Spleen (tissue), 11 donors: ENCODE data around the gene SIGLEC11. TPM values are rescaled to one million over a fixed set of nuclear protein-coding genes. Genes with fewer than 3 reads are reported as not detected.

Experiments
- DNase-seq: peaks from one replicate; pipeline ENCODE4 v3.0.0-alpha.2; 2020
- H3K27ac ChIP-seq, 8 donors: fragments of 200-600 bp; sonication (generic) in 7 of 8; 1 replicate in 4 of 8; 2 replicates in 4 of 8; pipeline versions ENCODE4 v1.5.0 to v1.8.0; 2016 to 2021; ENCODE audit warnings: inconsistent platforms in 4 of 8, mild to moderate bottlenecking in 4 of 8, moderate library complexity in 1 of 8
- H3K27me3 ChIP-seq, 7 donors: fragments of 200-600 bp; sonication (generic) in 6 of 7; replicated peaks in 1 of 7; 1 replicate in 4 of 7; 2 replicates in 3 of 7; pipeline versions ENCODE4 v1.5.0 to v1.8.0; 2016 to 2021; ENCODE audit warnings: inconsistent platforms in 3 of 7, mild to moderate bottlenecking in 1 of 7
- H3K36me3 ChIP-seq, 6 donors: fragments of 200-600 bp; sonication (generic) in 5 of 6; 1 replicate in 4 of 6; 2 replicates in 2 of 6; pipeline versions ENCODE4 v1.5.0 to v1.8.0; 2016 to 2021; ENCODE audit warnings: inconsistent platforms in 2 of 6
- H3K4me1 ChIP-seq, 6 donors: fragments of 200-600 bp; sonication (generic) in 5 of 6; 1 replicate in 3 of 6; 2 replicates in 3 of 6; pipeline versions ENCODE4 v1.5.0 to v1.8.0; 2016 to 2021; ENCODE audit warnings: inconsistent platforms in 3 of 6
- H3K4me3 ChIP-seq, 8 donors: fragments of 200-600 bp; sonication (generic) in 7 of 8; 1 replicate in 4 of 8; 2 replicates in 4 of 8; pipeline versions ENCODE4 v1.5.0 to v1.8.0; 2016 to 2021; ENCODE audit warnings: inconsistent platforms in 4 of 8, mild to moderate bottlenecking in 4 of 8, moderate library complexity in 2 of 8
- H3K9me3 ChIP-seq, 8 donors: fragments of 200-600 bp; sonication (generic) in 7 of 8; 1 replicate in 4 of 8; 2 replicates in 4 of 8; pipeline versions ENCODE4 v1.5.0 to v1.8.0; 2016 to 2021; ENCODE audit warnings: inconsistent platforms in 4 of 8
- POLR2A ChIP-seq, 3 donors: fragments of 450-650 bp; IDR thresholded peaks; one replicate each; pipeline ENCODE4 v1.5.1; 2017; ENCODE audit warnings: antibody characterized with exemption in 3 of 3, mild to moderate bottlenecking in 1 of 3
- POLR2AphosphoS5 ChIP-seq, 3 donors: sonication (generic); formaldehyde crosslinking; IDR thresholded peaks; one replicate each; pipeline ENCODE4 v1.5.1; 2017; ENCODE audit warnings: antibody characterized with exemption in 3 of 3
- WGBS, 5 donors: extraction: QIAGEN DNeasy Blood & Tissue Kit in 3 of 5; methylation state at CpG; one replicate each; pipeline versions ENCODE4 v1.1.5 to v1.1.7; 2013 to 2018; 5-methylcytosine and 5-hydroxymethylcytosine counted together
- intact Hi-C: fragments of 100-400 bp; cut with DNase I; formaldehyde crosslinking; loops from one replicate; pipeline ENCODE4 v1.15.0; 2023; ENCODE audit warnings: low total_unique reads
- polyA plus RNA-seq, 3 donors: library from polyadenylated mRNA; stranded (reverse); fragments of 200-250 nt; gene quantifications; one replicate each; pipeline ENCODE4 v1.2.1, GENCODE V29; 2013
- total RNA-seq, 7 donors: library from RNA; depleted of rRNA in 3 of 7; stranded (reverse); fragments of >200 nt in 3 of 7; fragmentation: NEBNext Ultra II Directional in 4 of 7; extraction: Animal tissue kit (Norgen Biotek cat#: 25700) in 4 of 7; gene quantifications; one replicate each; pipeline versions ENCODE4 v1.1.0 to v1.2.1, GENCODE V29; 2016 to 2021
- TF ChIP-seq, protein P1 (sequence below), 11 experiments: fragments of 200-600 bp in 7 of 11; fragments of 450-650 bp in 4 of 11; sonication (generic) in 4 of 11; IDR thresholded peaks in 8 of 11; conservative IDR thresholded peaks in 3 of 11; 1 replicate in 7 of 11; 2 replicates in 4 of 11; pipeline versions ENCODE4 v1.4.0 to v1.8.0; 2016 to 2021; ENCODE audit warnings: antibody characterized with exemption in 11 of 11, inconsistent platforms in 4 of 11, mild to moderate bottlenecking in 1 of 11
- donor health status: healthy with polysubstance abuse.
- donor health status: DM: no; HTN: no; CAD: no; lungs with moderate emphysema.
- donor health status: DM: no; HTN: no; CAD: no.
- donor health status: Bipolar disorder and iron deficiency.
- donor health status: healthy.
- donor health status: DM: no; HTN: no; CAD: no.
- donor health status: DM: yes; HTN: yes; CAD: no.

The SIGLEC11 gene
- total and polyA plus RNA-seq, 10 donors = 2.2 to 97.5 (median 40.1) TPM

DNA sequence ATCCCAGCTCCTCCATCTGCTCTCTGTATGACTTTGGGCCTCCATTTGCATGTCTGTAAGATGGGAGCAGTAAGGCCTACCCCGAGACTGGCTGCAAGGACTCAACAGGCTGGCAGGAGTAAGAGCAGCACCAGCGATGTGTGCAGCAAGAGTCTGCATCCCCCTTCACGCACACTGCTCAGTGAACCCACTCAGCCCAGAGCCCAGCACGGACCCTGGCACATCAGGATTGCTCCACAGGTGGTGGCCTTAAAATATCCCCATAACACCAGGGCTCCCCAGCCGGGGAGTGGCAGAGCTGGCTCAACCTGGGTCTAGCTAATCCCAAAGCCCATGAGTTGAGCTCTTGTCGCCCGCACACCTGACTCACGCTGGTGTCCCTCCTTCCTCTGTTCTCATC, 40.8 kb upstream of the SIGLEC11 start:
- Histone ChIP-seq H3K4me3 (no peak overlapping the region), H3K9me3 (no peaks in the 10 kb centered on the region), H3K36me3 (peaks cover 0 to 100% (median 95%) of the 10 kb centered on the region in 6 donors), H3K27ac (peak overlapping the region in 1 of 8 donors; percentile 21), H3K27me3 (no peaks in the 10 kb centered on the region), H3K4me1 (peaks cover 0 to 44% (median 2%) of the 10 kb centered on the region in 6 donors)
- WGBS, 5 donors = 94 to 98% (median 97%) methylated on average over 7 to 8 of the region's 8 CpGs
- intact Hi-C loops = no loop called here
- DNase-seq = no peak
- TF ChIP-seq, protein P1, sequence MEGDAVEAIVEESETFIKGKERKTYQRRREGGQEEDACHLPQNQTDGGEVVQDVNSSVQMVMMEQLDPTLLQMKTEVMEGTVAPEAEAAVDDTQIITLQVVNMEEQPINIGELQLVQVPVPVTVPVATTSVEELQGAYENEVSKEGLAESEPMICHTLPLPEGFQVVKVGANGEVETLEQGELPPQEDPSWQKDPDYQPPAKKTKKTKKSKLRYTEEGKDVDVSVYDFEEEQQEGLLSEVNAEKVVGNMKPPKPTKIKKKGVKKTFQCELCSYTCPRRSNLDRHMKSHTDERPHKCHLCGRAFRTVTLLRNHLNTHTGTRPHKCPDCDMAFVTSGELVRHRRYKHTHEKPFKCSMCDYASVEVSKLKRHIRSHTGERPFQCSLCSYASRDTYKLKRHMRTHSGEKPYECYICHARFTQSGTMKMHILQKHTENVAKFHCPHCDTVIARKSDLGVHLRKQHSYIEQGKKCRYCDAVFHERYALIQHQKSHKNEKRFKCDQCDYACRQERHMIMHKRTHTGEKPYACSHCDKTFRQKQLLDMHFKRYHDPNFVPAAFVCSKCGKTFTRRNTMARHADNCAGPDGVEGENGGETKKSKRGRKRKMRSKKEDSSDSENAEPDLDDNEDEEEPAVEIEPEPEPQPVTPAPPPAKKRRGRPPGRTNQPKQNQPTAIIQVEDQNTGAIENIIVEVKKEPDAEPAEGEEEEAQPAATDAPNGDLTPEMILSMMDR (IDR thresholded peaks at IDR 0.05 in 8 of 11, conservative IDR thresholded peaks at IDR 0.05 in 3 of 11) = no peak
- TF ChIP-seq POLR2AphosphoS5 (IDR thresholded peaks at IDR 0.05) (no peak), POLR2A (IDR thresholded peaks at IDR 0.05) (no peak)

DNA sequence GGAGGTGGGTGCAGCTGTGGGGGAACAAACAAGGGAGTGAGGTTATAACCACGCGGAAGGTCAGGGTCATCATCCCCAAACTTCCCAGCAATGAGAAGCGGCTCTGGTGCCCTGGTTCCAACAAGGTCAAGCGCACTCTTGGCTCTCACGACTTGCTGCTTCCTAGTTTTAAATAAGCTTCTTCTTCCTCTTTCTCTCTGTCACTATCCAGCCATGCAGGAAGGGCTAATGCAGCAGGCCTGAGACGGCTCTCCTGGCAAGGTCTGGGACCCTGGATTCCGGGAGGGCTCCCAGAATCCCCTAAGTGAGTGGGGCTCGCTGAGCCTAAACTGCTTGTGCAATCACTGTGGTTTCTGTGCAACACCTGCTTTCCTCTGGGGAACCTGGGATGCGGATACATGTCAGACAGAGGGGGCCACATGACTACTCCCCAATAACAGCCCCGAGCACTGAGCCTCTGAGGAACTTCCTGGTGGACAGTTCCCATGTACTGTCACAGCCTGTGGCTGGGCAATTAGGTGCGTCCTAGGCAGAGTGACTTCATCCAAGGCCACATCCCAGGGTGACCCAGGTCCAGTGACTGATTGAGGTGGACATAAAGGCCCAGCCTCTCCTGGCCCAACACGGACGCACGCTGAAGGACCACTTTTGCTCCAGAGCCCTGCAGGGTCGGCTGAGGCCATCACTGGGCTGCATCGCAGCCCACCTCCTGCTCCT, 40.0 kb upstream of the SIGLEC11 start:
- intact Hi-C loops = no loop called here
- no peak for DNase-seq
- Histone ChIP-seq H3K27me3 (no peaks in the 10 kb centered on the region), H3K36me3 (peaks cover 0 to 100% (median 95%) of the 10 kb centered on the region in 6 donors), H3K9me3 (no peaks in the 10 kb centered on the region), H3K27ac (peak overlapping the region in 2 of 8 donors; percentile 2 to 21), H3K4me3 (no peak overlapping the region), H3K4me1 (peaks cover 0 to 44% (median 2%) of the 10 kb centered on the region in 6 donors)
- no peak for TF ChIP-seq POLR2A (IDR thresholded peaks at IDR 0.05)
- TF ChIP-seq, protein P1 (IDR thresholded peaks at IDR 0.05 in 8 of 11, conservative IDR thresholded peaks at IDR 0.05 in 3 of 11) = no peak
- TF ChIP-seq POLR2AphosphoS5 (IDR thresholded peaks at IDR 0.05) = no peak
- 75 to 86% (median 76%) methylated on average over 13 to 16 of the region's 16 CpGs for WGBS, 5 donors

DNA sequence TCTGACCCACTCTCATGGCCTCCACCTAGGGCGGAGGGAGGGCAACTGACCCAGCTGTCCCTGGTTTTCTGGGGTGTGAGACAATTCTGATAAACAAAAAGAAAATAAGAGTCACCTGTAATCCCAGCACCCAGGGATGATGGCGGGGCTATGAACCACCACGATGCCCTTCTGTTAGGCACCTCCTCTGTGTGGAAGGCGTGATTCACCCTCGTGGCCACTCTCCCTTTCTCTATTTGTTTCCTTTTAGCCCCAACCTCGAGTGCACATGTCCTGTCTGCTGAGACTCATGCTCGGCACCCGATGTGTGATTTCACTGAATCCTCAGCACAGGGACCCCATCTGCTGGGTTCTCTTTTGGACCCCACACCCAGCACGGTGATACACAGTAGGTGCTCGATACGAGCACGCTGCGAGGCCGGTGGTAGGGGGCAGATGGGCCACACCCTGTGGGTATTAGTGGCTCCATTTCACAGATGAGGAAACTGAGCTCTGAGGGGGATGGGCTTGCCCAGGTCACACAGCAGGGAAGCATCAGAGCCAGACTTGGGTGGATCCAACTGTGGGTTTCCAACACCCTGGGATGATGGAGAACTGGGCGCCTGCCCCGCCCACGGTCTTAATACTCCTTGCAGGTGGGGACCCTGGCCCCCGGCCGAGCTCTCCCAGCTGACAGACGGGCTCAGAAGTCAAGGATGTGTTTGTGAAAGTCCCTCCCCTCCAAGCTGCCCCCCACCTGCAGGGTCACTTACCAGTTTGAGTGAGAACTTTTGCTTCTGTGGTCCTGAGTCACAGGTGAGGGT, 39.3 kb upstream of the SIGLEC11 start:
- no peaks in the 10 kb centered on the region for H3K9me3 ChIP-seq
- peaks cover 0 to 44% (median 2%) of the 10 kb centered on the region in 6 donors for H3K4me1 ChIP-seq
- H3K27me3 ChIP-seq = no peaks in the 10 kb centered on the region
- intact Hi-C loops = no loop called here
- H3K27ac ChIP-seq = no peak overlapping the region
- no peak overlapping the region for H3K4me3 ChIP-seq
- TF ChIP-seq, protein P1 (IDR thresholded peaks at IDR 0.05 in 8 of 11, conservative IDR thresholded peaks at IDR 0.05 in 3 of 11) = no peak
- TF ChIP-seq POLR2A (IDR thresholded peaks at IDR 0.05) = no peak
- no peak for TF ChIP-seq POLR2AphosphoS5 (IDR thresholded peaks at IDR 0.05)
- H3K36me3 ChIP-seq = peaks cover 0 to 100% (median 95%) of the 10 kb centered on the region in 6 donors
- WGBS, 5 donors = 90 to 95% (median 92%) methylated on average over 14 to 20 of the region's 20 CpGs
- DNase-seq = no peak
